ENCODE results near the gene GATD1. TPM values are rescaled to one million over a fixed set of nuclear protein-coding genes. Genes with fewer than 3 reads are reported as not detected.

The GATD1 gene
- total and polyA plus RNA-seq, 10 of the 15 experiments (the other 5 are each of a cell fraction or from before 2014, with no cell fraction given), result 1.2 to 92.6 (median 22.3) TPM

GRCh38 chr11:763549-764321 is 13.6 kb downstream of the GATD1 start (continued):
- TF ChIP-seq ZBTB11 (CRISPR knock-in tag; IDR thresholded peaks at IDR 0.05) (no peak), EZH2 (IDR thresholded peaks at IDR 0.05; ENCODE audit: borderline replicate concordance, control insufficient read depth, low read depth, low read length) (no peak), MTA2 (IDR thresholded peaks at IDR 0.05; ENCODE audit: low read depth) (no peak), TBL1XR1 (IDR thresholded peaks at IDR 0.05; ENCODE audit: low read depth, low read length) (no peak), YBX1 (IDR thresholded peaks at IDR 0.05) (no peak), PAX5 (IDR thresholded peaks at IDR 0.05; ENCODE audit: borderline replicate concordance, low read depth, low read length) (no peak), MEF2A (IDR thresholded peaks at IDR 0.05; ENCODE audit: insufficient read depth, low read depth, low read length) (no peak), ATF2 (IDR thresholded peaks at IDR 0.05; ENCODE audit: low read length) (peak; percentile 34; the same call in 1 of the 2 replicates), PAX8 (IDR thresholded peaks at IDR 0.05) (no peak), ZNF207 (IDR thresholded peaks at IDR 0.05; ENCODE audit: borderline replicate concordance) (no peak), CREB1 (IDR thresholded peaks at IDR 0.05; ENCODE audit: low read depth) (no peak), CEBPB (IDR thresholded peaks at IDR 0.05; ENCODE audit: borderline replicate concordance in 1 of 2, low read depth in 2 of 2, low read length in 2 of 2) (no peak), BACH1 (IDR thresholded peaks at IDR 0.05; ENCODE audit: borderline replicate concordance) (no peak), CBFB (IDR thresholded peaks at IDR 0.05; ENCODE audit: low read depth) (no peak)
- TF ChIP-seq, protein P1, sequence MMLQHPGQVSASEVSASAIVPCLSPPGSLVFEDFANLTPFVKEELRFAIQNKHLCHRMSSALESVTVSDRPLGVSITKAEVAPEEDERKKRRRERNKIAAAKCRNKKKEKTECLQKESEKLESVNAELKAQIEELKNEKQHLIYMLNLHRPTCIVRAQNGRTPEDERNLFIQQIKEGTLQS (IDR thresholded peaks at IDR 0.05; ENCODE audit: borderline replicate concordance, extremely low read depth, low read depth, low read length), result no peak
- TF ChIP-seq, protein P2, sequence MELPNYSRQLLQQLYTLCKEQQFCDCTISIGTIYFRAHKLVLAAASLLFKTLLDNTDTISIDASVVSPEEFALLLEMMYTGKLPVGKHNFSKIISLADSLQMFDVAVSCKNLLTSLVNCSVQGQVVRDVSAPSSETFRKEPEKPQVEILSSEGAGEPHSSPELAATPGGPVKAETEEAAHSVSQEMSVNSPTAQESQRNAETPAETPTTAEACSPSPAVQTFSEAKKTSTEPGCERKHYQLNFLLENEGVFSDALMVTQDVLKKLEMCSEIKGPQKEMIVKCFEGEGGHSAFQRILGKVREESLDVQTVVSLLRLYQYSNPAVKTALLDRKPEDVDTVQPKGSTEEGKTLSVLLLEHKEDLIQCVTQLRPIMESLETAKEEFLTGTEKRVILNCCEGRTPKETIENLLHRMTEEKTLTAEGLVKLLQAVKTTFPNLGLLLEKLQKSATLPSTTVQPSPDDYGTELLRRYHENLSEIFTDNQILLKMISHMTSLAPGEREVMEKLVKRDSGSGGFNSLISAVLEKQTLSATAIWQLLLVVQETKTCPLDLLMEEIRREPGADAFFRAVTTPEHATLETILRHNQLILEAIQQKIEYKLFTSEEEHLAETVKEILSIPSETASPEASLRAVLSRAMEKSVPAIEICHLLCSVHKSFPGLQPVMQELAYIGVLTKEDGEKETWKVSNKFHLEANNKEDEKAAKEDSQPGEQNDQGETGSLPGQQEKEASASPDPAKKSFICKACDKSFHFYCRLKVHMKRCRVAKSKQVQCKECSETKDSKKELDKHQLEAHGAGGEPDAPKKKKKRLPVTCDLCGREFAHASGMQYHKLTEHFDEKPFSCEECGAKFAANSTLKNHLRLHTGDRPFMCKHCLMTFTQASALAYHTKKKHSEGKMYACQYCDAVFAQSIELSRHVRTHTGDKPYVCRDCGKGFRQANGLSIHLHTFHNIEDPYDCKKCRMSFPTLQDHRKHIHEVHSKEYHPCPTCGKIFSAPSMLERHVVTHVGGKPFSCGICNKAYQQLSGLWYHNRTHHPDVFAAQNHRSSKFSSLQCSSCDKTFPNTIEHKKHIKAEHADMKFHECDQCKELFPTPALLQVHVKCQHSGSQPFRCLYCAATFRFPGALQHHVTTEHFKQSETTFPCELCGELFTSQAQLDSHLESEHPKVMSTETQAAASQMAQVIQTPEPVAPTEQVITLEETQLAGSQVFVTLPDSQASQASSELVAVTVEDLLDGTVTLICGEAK (IDR thresholded peaks at IDR 0.05; ENCODE audit: borderline replicate concordance), result no peak
- TF ChIP-seq, protein P3, sequence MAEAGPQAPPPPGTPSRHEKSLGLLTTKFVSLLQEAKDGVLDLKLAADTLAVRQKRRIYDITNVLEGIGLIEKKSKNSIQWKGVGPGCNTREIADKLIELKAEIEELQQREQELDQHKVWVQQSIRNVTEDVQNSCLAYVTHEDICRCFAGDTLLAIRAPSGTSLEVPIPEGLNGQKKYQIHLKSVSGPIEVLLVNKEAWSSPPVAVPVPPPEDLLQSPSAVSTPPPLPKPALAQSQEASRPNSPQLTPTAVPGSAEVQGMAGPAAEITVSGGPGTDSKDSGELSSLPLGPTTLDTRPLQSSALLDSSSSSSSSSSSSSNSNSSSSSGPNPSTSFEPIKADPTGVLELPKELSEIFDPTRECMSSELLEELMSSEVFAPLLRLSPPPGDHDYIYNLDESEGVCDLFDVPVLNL (IDR thresholded peaks at IDR 0.05; ENCODE audit: low read depth, low read length), result no peak

Measured in GM12878 (cell line).